Peyer's patch (tissue), 4 donors: ENCODE results near the gene CHIC2.

Experiments used
- CTCF ChIP-seq, 6 experiments: fragments of 450-650 bp in 4 of 6; fragments of 200-600 bp in 2 of 6; sonication (generic) in 1 of 6; IDR thresholded peaks; one replicate each; pipeline ENCODE4 v1.5.1; 2017 to 2019; ENCODE audit warnings: antibody characterized with exemption in 6 of 6, mild to moderate bottlenecking in 3 of 6, moderate library complexity in 1 of 6
- POLR2A ChIP-seq, 2 donors: fragments of 450-650 bp; IDR thresholded peaks; one replicate each; pipeline ENCODE4 v1.5.1; 2017; ENCODE audit warnings: antibody characterized with exemption in 2 of 2, mild to moderate bottlenecking in 2 of 2, moderate library complexity in 2 of 2

DNA sequence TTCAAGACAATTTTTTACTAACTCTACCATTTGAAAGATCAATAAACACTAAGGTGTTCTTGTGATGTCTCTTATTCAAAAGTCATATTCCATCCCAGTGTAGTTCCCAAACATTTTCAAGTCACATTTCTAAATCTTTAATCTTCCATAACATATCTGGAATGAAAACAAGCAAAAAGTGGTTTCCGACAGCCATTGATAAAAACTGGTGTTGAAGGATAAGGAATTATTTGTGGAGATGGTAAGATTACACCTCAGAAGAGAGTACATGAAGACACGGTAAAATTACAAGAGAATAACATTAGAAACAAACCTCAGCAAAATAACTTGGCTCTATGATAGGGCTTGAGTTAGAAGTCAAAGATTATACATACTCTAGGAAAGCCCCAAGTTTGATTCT lies 4.3 kb downstream of the CHIC2 start:
- TF ChIP-seq POLR2A (IDR thresholded peaks at IDR 0.05): no peak
- no peak for TF ChIP-seq CTCF (IDR thresholded peaks at IDR 0.05)
